H1 (cell line): ENCODE results near the gene TFB2M. TPM values are rescaled to one million over a fixed set of nuclear protein-coding genes. Genes with fewer than 3 reads are reported as not detected.

Experiments used
- CTCF ChIA-PET: fragments of 300-600 bp; sonication (Branson Sonifier 250); formaldehyde crosslinking; loops from one replicate; lab custom pipeline; 2021; ENCODE audit not compliant: partially characterized antibody; lab: Charles Lee
- POLR2A ChIA-PET: fragments of 300-600 bp; sonication (Branson Sonifier 250); formaldehyde crosslinking; loops from one replicate; lab custom pipeline; 2021; ENCODE audit warnings: inconsistent platforms; ENCODE audit not compliant: partially characterized antibody; lab: Charles Lee
- DNase-seq, 2 experiments: peaks; one replicate each; pipeline versions ENCODE4 v3.0.0 to v3.0.0-alpha.2; 2010 to 2022; ENCODE audit warnings: low spot score in 2 of 2, low read depth in 1 of 2, mixed read lengths in 1 of 2
- FAIRE-seq: peaks from 2 replicates; lab custom pipeline; 2011; peaks lifted over from hg19 to GRCh38; lab: Jason Lieb, UNC
- H2AFZ ChIP-seq: 2 replicates; pipeline ENCODE4 v1.8.1; 2012; ENCODE audit warnings: low read length, inconsistent platforms
- H2AK5ac ChIP-seq: 2 replicates; pipeline ENCODE4 v1.6.1; 2013; ENCODE audit warnings: low read depth, low read length
- H2BK120ac ChIP-seq: replicated peaks from 2 replicates; pipeline ENCODE3; 2013; ENCODE audit warnings: low read depth, low read length, inconsistent platforms
- H2BK12ac ChIP-seq: 2 replicates; pipeline ENCODE4 v1.6.1; 2013; ENCODE audit warnings: low read depth, low read length
- H2BK15ac ChIP-seq: 2 replicates; pipeline ENCODE4 v1.6.1; 2013; ENCODE audit warnings: low read length
- H2BK20ac ChIP-seq: 2 replicates; pipeline ENCODE4 v1.6.1; 2013; ENCODE audit warnings: low read length
- H2BK5ac ChIP-seq: 2 replicates; pipeline ENCODE4 v1.6.1; 2013; ENCODE audit warnings: low read depth, low read length
- H3K14ac ChIP-seq: 2 replicates; pipeline ENCODE4 v1.6.1; 2013; ENCODE audit warnings: inconsistent platforms; ENCODE audit not compliant: insufficient read length
- H3K18ac ChIP-seq: 2 replicates; pipeline ENCODE4 v1.6.1; 2013; ENCODE audit warnings: low read length; ENCODE audit errors: extremely low read depth
- H3K23ac ChIP-seq: 2 replicates; pipeline ENCODE4 v1.6.1; 2013; ENCODE audit warnings: inconsistent platforms; ENCODE audit not compliant: insufficient read length
- H3K23me2 ChIP-seq: 2 replicates; pipeline ENCODE4 v1.6.1; 2013; ENCODE audit warnings: low read depth, low read length
- H3K27ac ChIP-seq: 2 replicates; pipeline ENCODE4 v1.6.1; 2011; ENCODE audit warnings: low read depth, low read length, inconsistent platforms
- H3K27me3 ChIP-seq, 4 experiments: replicated peaks in 1 of 4; 1 replicate in 1 of 4; 2 replicates in 3 of 4; pipeline versions ENCODE4 v1.6.1 to v1.8.1; 2011 to 2013; ENCODE audit warnings: low read length in 3 of 4, mild to moderate bottlenecking in 3 of 4, inconsistent platforms in 2 of 4, mixed read lengths in 2 of 4, moderate library complexity in 1 of 4; ENCODE audit not compliant: control insufficient read depth in 3 of 4, insufficient read depth in 3 of 4; ENCODE audit errors: extremely low read depth in 1 of 4
- H3K36me3 ChIP-seq, 4 experiments: 2 replicates each; pipeline versions ENCODE4 v1.6.1 to v1.8.1; 2011 to 2013; ENCODE audit warnings: mild to moderate bottlenecking in 4 of 4, low read length in 3 of 4, moderate library complexity in 2 of 4, control low read depth in 1 of 4, inconsistent platforms in 1 of 4; ENCODE audit not compliant: insufficient read depth in 4 of 4, control insufficient read depth in 2 of 4
- H3K4ac ChIP-seq: replicated peaks from 2 replicates; pipeline ENCODE3; 2013; ENCODE audit warnings: low read length, low read depth, mixed read lengths, inconsistent platforms; ENCODE audit not compliant: insufficient read length
- H3K4me1 ChIP-seq, 4 experiments: replicated peaks in 1 of 4; 1 replicate in 1 of 4; 2 replicates in 3 of 4; pipeline versions ENCODE4 v1.6.1 to v1.8.1; 2011 to 2013; ENCODE audit warnings: low read length in 3 of 4, inconsistent platforms in 2 of 4, mixed read lengths in 1 of 4; ENCODE audit not compliant: insufficient read depth in 4 of 4, control insufficient read depth in 3 of 4
- H3K4me2 ChIP-seq, 2 experiments: 2 replicates each; pipeline versions ENCODE4 v1.6.1 to v1.8.1; 2011 to 2013; ENCODE audit warnings: low read depth in 2 of 2, low read length in 2 of 2, control low read depth in 1 of 2, inconsistent platforms in 1 of 2, mild to moderate bottlenecking in 1 of 2; ENCODE audit not compliant: insufficient read depth in 1 of 2
- H3K4me3 ChIP-seq, 4 experiments: fragments of 200-600, 300-600 bp in 1 of 4; sonication (generic), shearing (Covaris generic), sonication (Bioruptor Twin) in 1 of 4; 2 replicates each; pipeline versions ENCODE4 v1.5.1 to v1.8.1; 2011 to 2016; ENCODE audit warnings: low read length in 4 of 4, low read depth in 3 of 4, control low read depth in 2 of 4, inconsistent platforms in 2 of 4, mild to moderate bottlenecking in 2 of 4, mixed read lengths in 1 of 4, moderate library complexity in 1 of 4; ENCODE audit not compliant: insufficient read depth in 2 of 4; ENCODE audit errors: extremely low read depth in 1 of 4
- H3K56ac ChIP-seq: replicated peaks from 2 replicates; pipeline ENCODE3; 2013; ENCODE audit warnings: low read depth, mild to moderate bottlenecking, mixed read lengths, low read length, inconsistent platforms; ENCODE audit not compliant: insufficient read length
- H3K79me1 ChIP-seq: 2 replicates; pipeline ENCODE4 v1.6.1; 2013; ENCODE audit warnings: low read depth, low read length, control low read depth
- H3K79me2 ChIP-seq, 2 experiments: 2 replicates each; pipeline versions ENCODE4 v1.6.1 to v1.8.1; 2012 to 2013; ENCODE audit warnings: low read length in 2 of 2, mild to moderate bottlenecking in 2 of 2, inconsistent platforms in 1 of 2; ENCODE audit not compliant: insufficient read depth in 2 of 2, control insufficient read depth in 1 of 2
- H3K9ac ChIP-seq, 4 experiments: replicated peaks in 1 of 4; 1 replicate in 1 of 4; 2 replicates in 3 of 4; pipeline versions ENCODE4 v1.6.1 to v1.8.1; 2011 to 2013; ENCODE audit warnings: low read depth in 3 of 4, low read length in 3 of 4, control low read depth in 2 of 4, mild to moderate bottlenecking in 2 of 4, moderate library complexity in 2 of 4, inconsistent platforms in 1 of 4; ENCODE audit errors: extremely low read depth in 1 of 4
- H3K9me3 ChIP-seq, 2 experiments: 2 replicates each; pipeline versions ENCODE4 v1.6.1 to v1.8.1; 2012 to 2013; ENCODE audit warnings: mild to moderate bottlenecking in 2 of 2, moderate library complexity in 2 of 2, control low read depth in 1 of 2, inconsistent platforms in 1 of 2, low read depth in 1 of 2, low read length in 1 of 2, mixed read lengths in 1 of 2; ENCODE audit not compliant: insufficient read depth in 2 of 2
- H4K20me1 ChIP-seq, 2 experiments: replicated peaks in 1 of 2; 2 replicates each; pipeline versions ENCODE3 to v1.8.1; 2011 to 2013; ENCODE audit warnings: inconsistent platforms in 2 of 2, low read length in 2 of 2, mild to moderate bottlenecking in 1 of 2; ENCODE audit not compliant: insufficient read depth in 2 of 2, control insufficient read depth in 1 of 2
- H4K5ac ChIP-seq: 2 replicates; pipeline ENCODE4 v1.6.1; 2013; ENCODE audit warnings: low read length, low read depth, mixed read lengths, inconsistent platforms; ENCODE audit not compliant: insufficient read length
- H4K8ac ChIP-seq: 2 replicates; pipeline ENCODE4 v1.8.0; 2013; ENCODE audit warnings: mild to moderate bottlenecking, moderate library complexity, low read length, inconsistent platforms; ENCODE audit not compliant: insufficient read depth; ENCODE audit errors: extremely low read depth
- H4K91ac ChIP-seq: replicated peaks from 2 replicates; pipeline ENCODE3; 2013; ENCODE audit warnings: low read length, mixed read lengths, inconsistent platforms; ENCODE audit not compliant: insufficient read length
- WGBS, 2 experiments: shearing (Covaris generic) in 1 of 2; methylation state at CpG; one replicate each; pipeline versions ENCODE4 v1.1.6 to v1.1.7; 2013 to 2015; ENCODE audit warnings: low lambda C conversion rate in 2 of 2, mixed read lengths in 2 of 2, inconsistent platforms in 1 of 2, low coverage in 1 of 2, missing lambda C conversion rate in 1 of 2; ENCODE audit not compliant: insufficient replicate concordance in 2 of 2, insufficient coverage in 1 of 2, insufficient read length in 1 of 2; ENCODE audit errors: extremely low coverage in 1 of 2, missing lambda C conversion rate in 1 of 2; 5-methylcytosine and 5-hydroxymethylcytosine counted together
- polyA plus RNA-seq, 7 experiments: library from polyadenylated mRNA; depleted of rRNA in 3 of 7; stranded (reverse) in 5 of 7; unstranded in 2 of 7; fragments of >200 nt in 5 of 7; fragments of 200-250 nt in 2 of 7; gene quantifications; 1 replicate in 5 of 7; 2 replicates in 1 of 7; 4 replicates in 1 of 7; pipeline versions ENCODE4 v1.2.1 to v1.2.3, GENCODE V29; 2011 to 2013; ENCODE audit warnings: missing spikeins in 2 of 7, mixed read lengths in 2 of 7
- total RNA-seq: library from RNA; stranded (reverse); fragmentation: NEBNext Ultra II Directional; extraction: Animal tissue kit (Norgen Biotek cat#: 25700); gene quantifications from 2 replicates; pipeline ENCODE4 v1.2.1, GENCODE V29; 2021
- TF ChIP-seq, protein P1 (sequence below): IDR thresholded peaks from 2 replicates; pipeline ENCODE4 v1.6.1; 2012; ENCODE audit warnings: inconsistent platforms
- TF ChIP-seq, protein P2 (sequence below): IDR thresholded peaks from 2 replicates; pipeline ENCODE4 v1.6.1; 2011; ENCODE audit warnings: low read length, improper control_type of control experiment

The TFB2M gene
- total and polyA plus RNA-seq, 2 of the 8 experiments (the other 6 are each of a cell fraction or from before 2014, with no cell fraction given), result 10.4 to 22.0 TPM

DNA sequence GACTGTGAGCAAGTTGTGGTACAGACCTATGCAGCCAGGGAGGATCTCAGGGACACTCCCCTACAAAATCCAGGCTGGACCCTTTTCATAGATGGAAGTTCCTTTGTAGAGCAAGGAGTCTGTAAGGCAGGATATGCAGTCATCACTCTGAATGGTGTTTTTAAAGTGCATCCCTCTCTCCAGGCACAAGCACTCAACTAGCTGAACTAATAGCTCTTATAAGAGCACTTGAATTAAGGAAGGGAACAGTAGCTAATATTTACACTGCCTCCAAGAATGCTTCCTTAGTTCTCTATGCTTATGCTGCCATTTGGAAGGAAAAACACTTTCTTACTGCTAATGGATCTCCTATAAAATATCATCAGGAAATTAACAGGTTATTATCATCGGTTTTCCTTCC, 31.9 kb downstream of the TFB2M start:
- DNase-seq, result no peak
- FAIRE-seq, result no peak
- no peaks in the 10 kb centered on the region for H3K23me2 ChIP-seq
- no peak overlapping the region for H3K56ac ChIP-seq
- CTCF ChIA-PET, result interaction anchor here (0.6 to 1.4 kb wide), 5 partner anchors 10 to 193 kb away, joined by 3 to 5 read pairs (median 3); no protein-coding TSS in a partner anchor
- H3K79me2 ChIP-seq, result no peaks in the 10 kb centered on the region
- H4K5ac ChIP-seq, result no peak overlapping the region
- no peak overlapping the region for H2BK20ac ChIP-seq
- H3K36me3 ChIP-seq, result peaks cover 0 to 3% (median 0%) of the 10 kb centered on the region in 4 experiments; a peak in 1 of 8 replicates
- no peaks in the 10 kb centered on the region for H3K79me1 ChIP-seq
- no peak overlapping the region for H2AK5ac ChIP-seq
- H3K4me2 ChIP-seq, result no peak overlapping the region
- no peaks in the 10 kb centered on the region for H4K20me1 ChIP-seq
- POLR2A ChIA-PET, result no interaction called here
- H4K8ac ChIP-seq, result no peak overlapping the region
- TF ChIP-seq, protein P1, sequence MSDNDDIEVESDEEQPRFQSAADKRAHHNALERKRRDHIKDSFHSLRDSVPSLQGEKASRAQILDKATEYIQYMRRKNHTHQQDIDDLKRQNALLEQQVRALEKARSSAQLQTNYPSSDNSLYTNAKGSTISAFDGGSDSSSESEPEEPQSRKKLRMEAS, result no peak
- TF ChIP-seq, protein P2, sequence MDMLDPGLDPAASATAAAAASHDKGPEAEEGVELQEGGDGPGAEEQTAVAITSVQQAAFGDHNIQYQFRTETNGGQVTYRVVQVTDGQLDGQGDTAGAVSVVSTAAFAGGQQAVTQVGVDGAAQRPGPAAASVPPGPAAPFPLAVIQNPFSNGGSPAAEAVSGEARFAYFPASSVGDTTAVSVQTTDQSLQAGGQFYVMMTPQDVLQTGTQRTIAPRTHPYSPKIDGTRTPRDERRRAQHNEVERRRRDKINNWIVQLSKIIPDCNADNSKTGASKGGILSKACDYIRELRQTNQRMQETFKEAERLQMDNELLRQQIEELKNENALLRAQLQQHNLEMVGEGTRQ, result no peak
- H2BK5ac ChIP-seq, result no peak overlapping the region
- H3K9me3 ChIP-seq, result peaks cover 9 to 10% of the 10 kb centered on the region in 2 experiments
- H3K14ac ChIP-seq, result no peak overlapping the region
- H3K18ac ChIP-seq, result no peak overlapping the region
- no peak overlapping the region for H3K27ac ChIP-seq
- H3K4me1 ChIP-seq, result no peaks in the 10 kb centered on the region
- no peak overlapping the region for H3K23ac ChIP-seq
- H3K9ac ChIP-seq, result no peak overlapping the region
- no peak overlapping the region for H4K91ac ChIP-seq
- H3K4ac ChIP-seq, result no peak overlapping the region
- no peak overlapping the region for H3K4me3 ChIP-seq
- H3K27me3 ChIP-seq, result no peaks in the 10 kb centered on the region
- no peak overlapping the region for H2BK120ac ChIP-seq
- H2BK12ac ChIP-seq, result no peak overlapping the region
- H2BK15ac ChIP-seq, result no peak overlapping the region
- no peak overlapping the region for H2AFZ ChIP-seq
- WGBS, 2 experiments, result 89% methylated on average over 1 of the region's 1 CpG; no CpG with 5 or more reads in 1 of the 2 experiments
